Activated CD4-positive, alpha-beta T cell treated with anti-CD3 and anti-CD28 coated beads, Interleukin-2, amount 10 ng/mL, durations not matched to agents 7 days and 5 days (primary cell): ENCODE results near the gene PRR20D. TPM values are rescaled to one million over a fixed set of nuclear protein-coding genes. Genes with fewer than 3 reads are reported as not detected.

Experiments used
- CTCF ChIA-PET: fragments of 350-600 bp; sonication (Branson Sonifier 250); formaldehyde crosslinking; loops from one replicate; lab custom pipeline; 2021; ENCODE audit warnings: antibody characterized with exemption; lab: Charles Lee
- POLR2A ChIA-PET: fragments of 350-600 bp; sonication (Branson Sonifier 250); formaldehyde crosslinking; loops from one replicate; lab custom pipeline; 2021; ENCODE audit warnings: antibody characterized with exemption; lab: Charles Lee
- DNase-seq: peaks from one replicate; pipeline ENCODE4 v3.0.0-alpha.2; 2020
- H3K27ac Mint-ChIP-seq: one replicate; pipeline ENCODE4 v1.8.0; 2021; ENCODE audit warnings: mild to moderate bottlenecking, moderate library complexity, mixed read lengths
- H3K27me3 Mint-ChIP-seq: one replicate; pipeline ENCODE4 v1.8.0; 2021; ENCODE audit warnings: mixed read lengths
- H3K36me3 Mint-ChIP-seq: one replicate; pipeline ENCODE4 v1.8.0; 2021; ENCODE audit warnings: low read depth, mixed read lengths
- H3K4me1 Mint-ChIP-seq: one replicate; pipeline ENCODE4 v1.8.0; 2021; ENCODE audit warnings: mixed read lengths
- H3K4me3 Mint-ChIP-seq: one replicate; pipeline ENCODE4 v1.8.0; 2021; ENCODE audit warnings: mild to moderate bottlenecking, moderate library complexity, mixed read lengths
- H3K9me3 Mint-ChIP-seq: one replicate; pipeline ENCODE4 v1.8.0; 2021; ENCODE audit warnings: mixed read lengths
- total RNA-seq, 2 experiments: library from RNA; stranded (reverse); gene quantifications; one replicate each; pipeline ENCODE4 v1.2.3, GENCODE V29; 2021

Gene PRR20D
- total RNA-seq, 2 experiments from 2014 or later: not detected

DNA sequence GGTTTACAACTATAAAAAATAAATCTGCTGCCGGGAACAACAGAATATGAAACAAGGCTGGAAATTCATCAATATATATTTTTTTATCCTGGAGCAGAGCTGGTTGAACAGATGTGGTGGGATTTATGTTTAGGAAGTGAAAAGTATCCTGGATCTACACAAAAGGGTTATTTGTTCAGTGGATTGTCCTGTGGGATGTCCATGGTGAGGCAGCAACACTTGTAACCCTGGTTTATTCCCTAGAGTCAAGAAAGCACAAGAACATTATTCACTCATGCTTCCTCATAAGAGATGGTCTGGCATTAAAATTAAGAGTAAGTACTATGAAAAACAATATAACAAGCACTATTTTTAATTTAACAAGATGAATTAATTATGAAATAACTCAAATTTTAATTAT, 52.6 kb downstream of the PRR20D start:
- H3K4me1 Mint-ChIP-seq: no peaks in the 10 kb centered on the region
- POLR2A ChIA-PET: no interaction called here

More for the DNA sequence above, 52.6 kb downstream of the PRR20D start:
- no peak for DNase-seq
- Mint-ChIP-seq H3K27ac (no peak overlapping the region), H3K27me3 (no peaks in the 10 kb centered on the region), H3K36me3 (no peaks in the 10 kb centered on the region), H3K4me3 (no peak overlapping the region), H3K9me3 (peaks cover 3% of the 10 kb centered on the region)
- CTCF ChIA-PET: no interaction called here

Other genes starting within 250 kb of the PRR20D start
- not detected for gene PRR20A, start 19.7 kb upstream of the PRR20D start, total RNA-seq
- not detected for gene PRR20B, start 13.1 kb upstream of the PRR20D start, total RNA-seq
- not detected for gene PRR20C, start 6.6 kb upstream of the PRR20D start, total RNA-seq
- gene PRR20E, start 6.6 kb downstream of the PRR20D start, total RNA-seq: not detected